IMR-90 (cell line): ENCODE data around the gene EXOSC3. TPM values are rescaled to one million over a fixed set of nuclear protein-coding genes. Genes with fewer than 3 reads are reported as not detected.

ENCODE experiments used
- ATAC-seq: fragments of 200-7000 bp; cut with Tn5 transposase; 2 replicates; pipeline ENCODE4 v1.9.1; 2020; ENCODE audit warnings: low read depth, mild to moderate bottlenecking, moderate library complexity
- BruUV-seq: library from RNA; stranded (reverse); fragments of 400-500 nt; replicated peaks from 2 replicates; lab custom pipeline; 2021; lab: Mats Ljungman, UMichigan
- CTCF ChIA-PET: fragments of 300-600 bp; formaldehyde crosslinking; extraction: SDS; loops from one replicate; lab custom pipeline; 2021; ENCODE audit warnings: antibody characterized with exemption; lab: Yijun Ruan, JAX
- POLR2A ChIA-PET: fragments of 300-600 bp; sonication (Branson Sonifier 250); formaldehyde crosslinking; loops from one replicate; lab custom pipeline; 2022; ENCODE audit warnings: antibody characterized with exemption; ENCODE audit not compliant: unreplicated experiment; lab: Charles Lee
- DNase-seq: peaks from one replicate; pipeline ENCODE4 v3.0.0; 2013
- H2AFZ ChIP-seq: replicated peaks from 2 replicates; pipeline ENCODE3; 2013; ENCODE audit warnings: low read length, mild to moderate bottlenecking; ENCODE audit not compliant: poor library complexity
- H2AK5ac ChIP-seq: 2 replicates; pipeline ENCODE4 v1.6.1; 2013; ENCODE audit warnings: low read depth, low read length, inconsistent platforms
- H2AK9ac ChIP-seq: replicated peaks from 2 replicates; pipeline ENCODE3; 2013; ENCODE audit warnings: mild to moderate bottlenecking, low read depth, low read length, moderate library complexity; ENCODE audit not compliant: poor library complexity
- H2BK120ac ChIP-seq: 2 replicates; pipeline ENCODE4 v1.6.1; 2013; ENCODE audit warnings: low read depth, low read length, inconsistent platforms
- H2BK15ac ChIP-seq: 3 replicates; pipeline ENCODE4 v1.6.1; 2013; ENCODE audit warnings: low read depth, low read length, inconsistent platforms
- H2BK20ac ChIP-seq: 2 replicates; pipeline ENCODE4 v1.6.1; 2013; ENCODE audit warnings: low read depth, mild to moderate bottlenecking, inconsistent platforms, low read length, moderate library complexity
- H2BK5ac ChIP-seq: 2 replicates; pipeline ENCODE4 v1.6.1; 2013; ENCODE audit warnings: mild to moderate bottlenecking, low read depth, low read length, inconsistent platforms; ENCODE audit not compliant: poor library complexity, severe bottlenecking
- H3K14ac ChIP-seq: replicated peaks from 2 replicates; pipeline ENCODE4 v1.6.1; 2013; ENCODE audit warnings: low read depth, low read length, inconsistent platforms
- H3K18ac ChIP-seq: 2 replicates; pipeline ENCODE4 v1.6.1; 2013; ENCODE audit warnings: low read depth, low read length, control low read depth
- H3K23ac ChIP-seq: 2 replicates; pipeline ENCODE4 v1.6.1; 2013; ENCODE audit warnings: low read depth, low read length, inconsistent platforms
- H3K27ac ChIP-seq: 2 replicates; pipeline ENCODE4 v1.5.1; 2013; ENCODE audit warnings: mild to moderate bottlenecking, control low read depth, low read length; ENCODE audit not compliant: insufficient read depth
- H3K27me3 ChIP-seq: 2 replicates; pipeline ENCODE4 v1.6.1; 2013; ENCODE audit warnings: low read length; ENCODE audit not compliant: control insufficient read depth, insufficient read depth
- H3K36me3 ChIP-seq: 2 replicates; pipeline ENCODE4 v1.6.1; 2013; ENCODE audit warnings: low read length, mixed read lengths; ENCODE audit not compliant: control insufficient read depth, insufficient read depth
- H3K4ac ChIP-seq: 2 replicates; pipeline ENCODE4 v1.6.1; 2013; ENCODE audit warnings: low read depth, low read length, inconsistent platforms
- H3K4me1 ChIP-seq: 2 replicates; pipeline ENCODE4 v1.6.1; 2013; ENCODE audit warnings: low read length, mixed read lengths; ENCODE audit not compliant: control insufficient read depth, insufficient read depth
- H3K4me2 ChIP-seq: 2 replicates; pipeline ENCODE4 v1.6.1; 2013; ENCODE audit warnings: low read depth, mild to moderate bottlenecking, control low read depth, low read length, moderate library complexity
- H3K4me3 ChIP-seq: 2 replicates; pipeline ENCODE4 v1.5.1; 2013; ENCODE audit warnings: low read depth, mild to moderate bottlenecking, control low read depth, low read length, moderate library complexity; ENCODE audit not compliant: insufficient read depth
- H3K56ac ChIP-seq: 2 replicates; pipeline ENCODE4 v1.6.1; 2013; ENCODE audit warnings: low read length, inconsistent platforms; ENCODE audit not compliant: insufficient read depth; ENCODE audit errors: extremely low read depth
- H3K79me1 ChIP-seq, 2 experiments: 2 replicates each; pipeline ENCODE4 v1.6.1; 2013; ENCODE audit warnings: low read length in 2 of 2, inconsistent platforms in 1 of 2, low read depth in 1 of 2
- H3K9ac ChIP-seq: 2 replicates; pipeline ENCODE4 v1.6.1; 2013; ENCODE audit warnings: low read depth, low read length, control low read depth
- H3K9me1 ChIP-seq: 2 replicates; pipeline ENCODE4 v1.6.1; 2013; ENCODE audit warnings: low read length, inconsistent platforms; ENCODE audit not compliant: insufficient read depth
- H3K9me3 ChIP-seq: 2 replicates; pipeline ENCODE4 v1.6.1; 2013; ENCODE audit warnings: low read length; ENCODE audit not compliant: control insufficient read depth, insufficient read depth
- H4K20me1 ChIP-seq: 2 replicates; pipeline ENCODE4 v1.6.1; 2013; ENCODE audit warnings: low read length, inconsistent platforms; ENCODE audit not compliant: insufficient read depth
- H4K5ac ChIP-seq: 2 replicates; pipeline ENCODE4 v1.6.1; 2013; ENCODE audit warnings: mild to moderate bottlenecking, low read depth, low read length, control low read depth
- H4K8ac ChIP-seq, 2 experiments: 2 replicates each; pipeline ENCODE4 v1.6.1; 2013; ENCODE audit warnings: low read depth in 2 of 2, low read length in 2 of 2, control low read depth in 1 of 2, inconsistent platforms in 1 of 2
- H4K91ac ChIP-seq: 2 replicates; pipeline ENCODE4 v1.6.1; 2013; ENCODE audit warnings: low read depth, low read length, inconsistent platforms; ENCODE audit not compliant: insufficient read depth
- BHLHE40 ChIP-seq: fragments of 150-350 bp; IDR thresholded peaks from 2 replicates; pipeline ENCODE4 v1.6.1; 2016; ENCODE audit warnings: mild to moderate bottlenecking, low read depth, low read length
- CEBPB ChIP-seq: IDR thresholded peaks from 2 replicates; pipeline ENCODE4 v1.6.1; 2012; ENCODE audit warnings: low read depth, low read length, improper control_type of control experiment
- CHD1 ChIP-seq: IDR thresholded peaks from 2 replicates; pipeline ENCODE4 v1.6.1; 2012; ENCODE audit warnings: low read depth, low read length, improper control_type of control experiment
- CTCF ChIP-seq: conservative IDR thresholded peaks from 2 replicates; pipeline ENCODE4 v1.5.1; 2012; ENCODE audit warnings: mild to moderate bottlenecking, low read depth, low read length, improper control_type of control experiment
- ELK1 ChIP-seq: fragments of 150-350 bp; IDR thresholded peaks from 2 replicates; pipeline ENCODE4 v1.6.1; 2016; ENCODE audit warnings: low read depth, mild to moderate bottlenecking, low read length, moderate library complexity, borderline replicate concordance
- FOS ChIP-seq: fragments of 150-350 bp; IDR thresholded peaks from 2 replicates; pipeline ENCODE4 v1.6.1; 2016; ENCODE audit warnings: low read depth, low read length
- MAFK ChIP-seq: IDR thresholded peaks from 2 replicates; pipeline ENCODE4 v1.6.1; 2012; ENCODE audit warnings: low read depth, low read length, improper control_type of control experiment
- MAZ ChIP-seq: IDR thresholded peaks from 2 replicates; pipeline ENCODE4 v1.6.1; 2012; ENCODE audit warnings: low read depth, mild to moderate bottlenecking, low read length, improper control_type of control experiment, moderate library complexity, borderline replicate concordance
- MXI1 ChIP-seq: IDR thresholded peaks from 2 replicates; pipeline ENCODE4 v1.6.1; 2012; ENCODE audit warnings: low read depth, mild to moderate bottlenecking, low read length, moderate library complexity, borderline replicate concordance
- NFE2L2 ChIP-seq: fragments of 150-350 bp; IDR thresholded peaks from 2 replicates; pipeline ENCODE4 v1.6.1; 2016; ENCODE audit warnings: low read depth, mild to moderate bottlenecking, low read length
- POLR2A ChIP-seq: IDR thresholded peaks from 2 replicates; pipeline ENCODE4 v1.6.1; 2012; ENCODE audit warnings: mild to moderate bottlenecking, low read depth, low read length
- RAD21 ChIP-seq: IDR thresholded peaks from 2 replicates; pipeline ENCODE4 v1.6.1; 2012; ENCODE audit warnings: low read length, improper control_type of control experiment
- RCOR1 ChIP-seq: IDR thresholded peaks from 2 replicates; pipeline ENCODE4 v1.6.1; 2012; ENCODE audit warnings: mild to moderate bottlenecking, low read length, improper control_type of control experiment; ENCODE audit not compliant: insufficient replicate concordance
- RFX5 ChIP-seq: IDR thresholded peaks from 2 replicates; pipeline ENCODE4 v1.8.0; 2012; ENCODE audit warnings: low read depth, mild to moderate bottlenecking, low read length, moderate library complexity
- SMC3 ChIP-seq: fragments of 150-350 bp; IDR thresholded peaks from 2 replicates; pipeline ENCODE4 v1.6.1; 2016; ENCODE audit warnings: low read depth, mild to moderate bottlenecking, antibody characterized with exemption, low read length, moderate library complexity
- USF2 ChIP-seq: fragments of 150-350 bp; IDR thresholded peaks from 2 replicates; pipeline ENCODE4 v1.6.1; 2017; ENCODE audit warnings: mild to moderate bottlenecking, antibody characterized with exemption, low read length, low read depth
- WGBS, 2 experiments: methylation state at CpG; one replicate each; pipeline versions ENCODE4 v1.1.5 to v1.1.7; 2013; ENCODE audit warnings: missing lambda C conversion rate in 2 of 2; ENCODE audit not compliant: insufficient read length in 1 of 2; ENCODE audit errors: extremely low coverage in 2 of 2; 5-methylcytosine and 5-hydroxymethylcytosine counted together
- dilution Hi-C: fragments of 300-500 bp; cut with HindIII; formaldehyde crosslinking; loops from one replicate; pipeline ENCODE4 v1.14.3; 2018; ENCODE audit warnings: low sequenced_read_pairs; ENCODE audit not compliant: unreplicated experiment
- in situ Hi-C: fragments of 300-500 bp; cut with MboI; formaldehyde crosslinking; loops from 3 replicates; pipeline ENCODE4 v1.14.3; 2019; ENCODE audit warnings: low sequenced_read_pairs, inconsistent platforms, mixed read lengths
- intact Hi-C: fragments of 100-400 bp; cut with micrococcal nuclease; formaldehyde crosslinking; loops from 2 replicates; pipeline ENCODE4 v1.10.0; 2022
- polyA plus RNA-seq, 3 experiments: library from polyadenylated mRNA; depleted of rRNA; stranded (reverse); fragments of >200 nt; gene quantifications; 2 replicates each; pipeline ENCODE4 v1.2.3, GENCODE V29; 2012; ENCODE audit warnings: low replicate concordance in 1 of 3
- total RNA-seq: library from RNA; depleted of rRNA; stranded (reverse); fragments of >200 nt; gene quantifications from 2 replicates; pipeline ENCODE4 v1.2.3, GENCODE V29; 2012

EXOSC3 gene
- total and polyA plus RNA-seq, 2 of the 4 experiments (the other 2 are of a cell fraction) = 27.1 to 28.9 TPM

- ATAC-seq (no peak), DNase-seq (no peak)
- Histone ChIP-seq H4K8ac (no peak overlapping the region), H4K91ac (no peak overlapping the region), H2BK5ac (no peak overlapping the region), H3K56ac (no peak overlapping the region), H2AK5ac (no peak overlapping the region), H2BK120ac (no peak overlapping the region), H3K14ac (no peak overlapping the region), H3K27me3 (no peaks in the 10 kb centered on the region), H3K9ac (no peak overlapping the region), H4K20me1 (0 out of 2 replicates have a peak, but pooled peaks cover under 1% of the 10 kb centered on the region), H2AFZ (no peak overlapping the region), H3K4me2 (no peak overlapping the region), H3K9me1 (0 out of 2 replicates have a peak, but pooled peaks cover 3% of the 10 kb centered on the region), H3K4me1 (no peaks in the 10 kb centered on the region), H3K9me3 (no peaks in the 10 kb centered on the region), H3K27ac (no peak overlapping the region), H3K36me3 (no peaks in the 10 kb centered on the region), H4K5ac (no peak overlapping the region), H2BK20ac (no peak overlapping the region), H2BK15ac (no peak overlapping the region), H3K18ac (no peak overlapping the region), H3K4ac (no peak overlapping the region), H3K23ac (no peak overlapping the region), H3K79me1 (peaks cover 8 to 16% of the 10 kb centered on the region in 2 experiments), H2AK9ac (no peak overlapping the region), H3K4me3 (no peak overlapping the region)
- in situ Hi-C loops (no loop called here), dilution Hi-C loops (no loop called here), intact Hi-C loops (no loop called here)
- ChIA-PET CTCF (no interaction called here), POLR2A (no interaction called here)
- no TSS peak for BruUV-seq
- no peak for TF ChIP-seq MAZ
- no peak for TF ChIP-seq RFX5
- TF ChIP-seq CTCF = no peak
- TF ChIP-seq CEBPB = no peak
- no peak for TF ChIP-seq MAFK
- no peak for TF ChIP-seq USF2
- TF ChIP-seq NFE2L2 = no peak
- TF ChIP-seq RAD21 = no peak
- no peak for TF ChIP-seq FOS
- no peak for TF ChIP-seq RCOR1
- TF ChIP-seq SMC3 = no peak
- TF ChIP-seq ELK1 = no peak
- no peak for TF ChIP-seq MXI1
- TF ChIP-seq POLR2A = no peak
- no peak for TF ChIP-seq CHD1
- TF ChIP-seq BHLHE40 = no peak
- WGBS, 2 experiments = no CpG with 5 or more reads among the region's 2 CpGs
Measured at GRCh38 chr9:37796232-37796631, 11.4 kb upstream of the EXOSC3 start.
